SH-SY5Y (cell line): ENCODE measurements around the gene CASP6.

Experiments
- GATA2 ChIP-seq: IDR thresholded peaks from 2 replicates; pipeline ENCODE4 v1.6.1; 2011; ENCODE audit warnings: mild to moderate bottlenecking, low read depth, low read length
- GATA3 ChIP-seq: IDR thresholded peaks from 2 replicates; pipeline ENCODE4 v1.6.1; 2011; ENCODE audit warnings: low read depth, mild to moderate bottlenecking, low read length, moderate library complexity

- TF ChIP-seq GATA2 = no peak
- TF ChIP-seq GATA3 = no peak
Measured at GRCh38 chr4:109735566-109736365, 32.5 kb upstream of the CASP6 start.
